Loucy (cell line): ENCODE results near the gene MGLL.

ENCODE experiments used
- H2AFZ ChIP-seq: fragments of 200-600 bp; sonication (generic); 2 replicates; pipeline ENCODE4 v1.6.0; 2016; ENCODE audit warnings: antibody characterized with exemption, mild to moderate bottlenecking, low read length, moderate library complexity
- H3F3A ChIP-seq: fragments of 200-600 bp; 2 replicates; pipeline ENCODE4 v1.6.0; 2016; ENCODE audit warnings: antibody characterized with exemption, low read depth, mild to moderate bottlenecking
- H3K27me3 ChIP-seq: fragments of 200-600 bp; sonication (generic); 2 replicates; pipeline ENCODE4 v1.6.1; 2014; ENCODE audit warnings: low read length, mild to moderate bottlenecking; ENCODE audit not compliant: insufficient read depth, poor library complexity, severe bottlenecking
- H3K36me3 ChIP-seq: fragments of 200-600 bp; sonication (generic); 2 replicates; pipeline ENCODE4 v1.6.1; 2016; ENCODE audit warnings: low read length; ENCODE audit not compliant: insufficient read depth
- H3K4me1 ChIP-seq: fragments of 200-600 bp; sonication (generic); 2 replicates; pipeline ENCODE4 v1.5.1; 2014; ENCODE audit warnings: low read length, mild to moderate bottlenecking; ENCODE audit not compliant: insufficient read depth, poor library complexity, severe bottlenecking
- H3K4me2 ChIP-seq: fragments of 200-600 bp; sonication (generic); 2 replicates; pipeline ENCODE4 v1.6.0; 2014; ENCODE audit warnings: antibody characterized with exemption, low read length, low read depth, mild to moderate bottlenecking; ENCODE audit not compliant: poor library complexity, severe bottlenecking
- H3K4me3 ChIP-seq: fragments of 200-600 bp; sonication (generic); 2 replicates; pipeline ENCODE4 v1.5.1; 2014; ENCODE audit warnings: low read length, mild to moderate bottlenecking, mixed read lengths; ENCODE audit not compliant: poor library complexity, severe bottlenecking
- H3K79me2 ChIP-seq: fragments of 200-600 bp; sonication (generic); 2 replicates; pipeline ENCODE4 v1.6.1; 2014; ENCODE audit warnings: low read length; ENCODE audit not compliant: insufficient read depth
- H3K9ac ChIP-seq: fragments of 200-600 bp; sonication (generic); 2 replicates; pipeline ENCODE4 v1.6.0; 2014; ENCODE audit warnings: mild to moderate bottlenecking, low read depth, low read length, moderate library complexity; ENCODE audit not compliant: poor library complexity, severe bottlenecking
- H3K9me2 ChIP-seq: fragments of 200-600 bp; sonication (generic); replicated peaks from 2 replicates; pipeline ENCODE4 v1.6.1; 2016; ENCODE audit warnings: low read depth, low read length, mixed read lengths
- H3K9me3 ChIP-seq: fragments of 200-600 bp; sonication (generic); 2 replicates; pipeline ENCODE4 v1.6.1; 2014; ENCODE audit warnings: mild to moderate bottlenecking, antibody characterized with exemption, low read length, low read depth; ENCODE audit not compliant: insufficient read depth
- H4K20me1 ChIP-seq: fragments of 200-600 bp; sonication (generic); 2 replicates; pipeline ENCODE4 v1.6.0; 2014; ENCODE audit warnings: antibody characterized with exemption, low read length, mild to moderate bottlenecking; ENCODE audit not compliant: insufficient read depth, poor library complexity, severe bottlenecking
- CTCF ChIP-seq: fragments of 200-600 bp; sonication (generic); conservative IDR thresholded peaks from 2 replicates; pipeline ENCODE4 v1.5.1; 2014; ENCODE audit warnings: mild to moderate bottlenecking, antibody characterized with exemption, low read length
- EZH2phosphoT487 ChIP-seq: fragments of 200-600 bp; IDR thresholded peaks from 2 replicates; pipeline ENCODE4 v1.6.1; 2018; ENCODE audit warnings: antibody characterized with exemption, mild to moderate bottlenecking, moderate library complexity, borderline replicate concordance

The MGLL gene

GRCh38 chr3:127776347-127776746 is 46.0 kb downstream of the MGLL start:
- no peak for TF ChIP-seq CTCF
- TF ChIP-seq EZH2phosphoT487: no peak
- H2AFZ ChIP-seq: no peak overlapping the region

GRCh38 chr3:127775398-127776109 is 46.8 kb downstream of the MGLL start:
- Histone ChIP-seq H4K20me1 (no peaks in the 10 kb centered on the region), H3K4me2 (peak overlapping the region; percentile 53), H3K9ac (peak overlapping the region; percentile 75), H2AFZ (no peak overlapping the region), H3K4me1 (peaks cover 74% of the 10 kb centered on the region), H3F3A (0 out of 2 replicates have a peak, but pooled peaks cover 5% of the 10 kb centered on the region), H3K4me3 (peak overlapping the region; percentile 22), H3K27me3 (no peaks in the 10 kb centered on the region), H3K9me2 (no peaks in the 10 kb centered on the region), H3K36me3 (peaks cover 44% of the 10 kb centered on the region), H3K9me3 (peaks cover 9% of the 10 kb centered on the region; the same call in 1 of the 2 replicates), H3K79me2 (peaks cover 89% of the 10 kb centered on the region)
- TF ChIP-seq CTCF (no peak), EZH2phosphoT487 (no peak)

More at GRCh38 chr3:127776347-127776746, 46.0 kb downstream of the MGLL start:
- H3K9me3 ChIP-seq: peaks cover 9% of the 10 kb centered on the region; the same call in 1 of the 2 replicates
- H3K4me1 ChIP-seq: peaks cover 72% of the 10 kb centered on the region
- H3K4me2 ChIP-seq: peak overlapping the region; percentile 53
- no peaks in the 10 kb centered on the region for H3K27me3 ChIP-seq
- peaks cover 89% of the 10 kb centered on the region for H3K79me2 ChIP-seq
- no peak overlapping the region for H3K4me3 ChIP-seq
- peak overlapping the region; percentile 75 for H3K9ac ChIP-seq
- peaks cover 52% of the 10 kb centered on the region for H3K36me3 ChIP-seq
- no peaks in the 10 kb centered on the region for H3K9me2 ChIP-seq
- no peaks in the 10 kb centered on the region for H4K20me1 ChIP-seq
- H3F3A ChIP-seq: peaks cover 5% of the 10 kb centered on the region; the same call in 1 of the 2 replicates

DNA sequence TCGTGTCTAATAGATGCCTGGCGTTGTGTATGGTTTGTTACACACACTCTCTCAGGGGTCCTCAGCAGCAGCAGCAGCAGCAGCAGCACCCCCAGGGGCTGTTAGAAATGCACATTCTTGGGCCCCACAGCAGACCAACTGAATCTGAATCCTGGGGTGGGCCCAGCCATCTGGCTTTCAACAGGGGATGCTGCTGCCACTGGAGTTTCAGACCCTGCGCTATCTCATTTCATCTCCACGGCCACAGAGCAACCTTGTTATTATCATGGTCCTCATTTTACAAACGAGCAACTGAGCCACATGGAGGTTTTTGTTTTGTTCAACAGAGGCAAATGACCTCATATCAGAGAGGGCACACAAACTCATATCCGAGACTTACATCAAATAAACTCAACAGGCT is 47.7 kb downstream of the MGLL start:
- peaks cover 70% of the 10 kb centered on the region for H3K4me1 ChIP-seq
- no peak overlapping the region for H2AFZ ChIP-seq
- peaks cover 95% of the 10 kb centered on the region for H3K79me2 ChIP-seq
- H3K4me3 ChIP-seq: no peak overlapping the region
- H3K9me3 ChIP-seq: peaks cover 9% of the 10 kb centered on the region; the same call in 1 of the 2 replicates
- no peaks in the 10 kb centered on the region for H3K9me2 ChIP-seq
- TF ChIP-seq EZH2phosphoT487: no peak
- TF ChIP-seq CTCF: no peak
- peak overlapping the region; percentile 75 for H3K9ac ChIP-seq
- no peaks in the 10 kb centered on the region for H4K20me1 ChIP-seq
- no peaks in the 10 kb centered on the region for H3K27me3 ChIP-seq
- H3K4me2 ChIP-seq: peak overlapping the region; percentile 53
- H3K36me3 ChIP-seq: peaks cover 36% of the 10 kb centered on the region
- no peaks in the 10 kb centered on the region for H3F3A ChIP-seq
